ENCODE data around the gene AKNA. TPM values are rescaled to one million over a fixed set of nuclear protein-coding genes. Genes with fewer than 3 reads are reported as not detected.
A peak's percentile ranks its signal among the peaks of the same experiment; 100 is the strongest.

AKNA gene
- 3.9 and 5.8 TPM in 2 replicates for total RNA-seq (2022)
- Bru-seq, nascent RNA, result percentile 42 among the genes with signal in this experiment
- percentile 33 among the genes with signal in this experiment for BruChase-seq, experiment 1, labeled RNA remaining after a 6-hour chase
- percentile 34 among the genes with signal in this experiment for BruChase-seq, experiment 2, labeled RNA remaining after a 2-hour chase
- long read RNA-seq, result 0 reads

DNA sequence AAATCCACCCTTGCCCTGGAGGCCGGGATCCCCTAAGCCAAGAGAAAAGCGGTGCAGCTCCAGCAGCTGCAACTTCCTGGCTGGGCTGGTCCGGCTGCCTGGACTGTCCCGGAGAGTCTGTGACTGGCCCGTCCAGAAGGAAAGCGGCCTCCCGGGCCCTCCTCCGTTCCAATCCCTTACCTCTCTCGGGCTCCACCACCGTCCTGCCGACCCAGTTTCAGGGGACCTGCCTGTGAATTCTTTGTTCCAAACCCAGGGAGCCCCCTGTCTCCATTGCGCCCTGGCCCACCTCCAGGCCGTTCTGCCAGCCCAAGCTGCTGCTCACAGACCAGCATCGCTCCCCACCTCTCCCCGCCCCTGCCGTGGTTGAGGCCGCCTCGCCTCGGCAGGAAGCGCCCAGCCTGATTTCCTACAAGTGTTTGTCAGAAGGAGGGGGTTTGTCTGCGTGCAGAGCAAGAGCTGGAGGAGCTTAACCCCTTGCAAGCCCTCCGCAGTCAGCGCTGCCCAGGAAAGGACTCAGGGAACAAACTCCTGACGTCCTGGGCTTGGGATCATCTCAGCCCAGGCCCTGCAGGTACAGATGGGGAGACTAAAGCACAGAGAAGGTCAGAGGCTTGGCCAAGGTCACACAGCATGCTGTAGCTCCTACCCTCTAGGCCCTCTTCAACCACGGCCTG lies at the start of gene AKNA:
Gene AKNA, minus strand, starts transcription at position 303 of the 677 bp plus-strand sequence. CDS start 6,649 bp downstream, outside the sequence.
- BruUV-seq (replicated peaks), result no TSS peak
- TF ChIP-seq CTCF (IDR thresholded peaks at IDR 0.05; ENCODE audit: unreplicated experiment), result no peak
- no peak for DNase-seq
- no peaks in the 10 kb centered on the region for H3K36me3 Mint-ChIP-seq (ENCODE audit: insufficient read depth, unreplicated experiment)
- H3K27ac Mint-ChIP-seq (ENCODE audit: unreplicated experiment), result no peak within 1 kb of the TSS
- H3K9me3 Mint-ChIP-seq (ENCODE audit: low read depth, unreplicated experiment), result no peaks in the 10 kb centered on the region
- intact Hi-C loops (cut with micrococcal nuclease; ENCODE audit: unreplicated experiment), result no loop called here
- no peaks in the 10 kb centered on the region for H3K27me3 Mint-ChIP-seq (ENCODE audit: unreplicated experiment)
- H3K4me3 Mint-ChIP-seq (ENCODE audit: low read depth, unreplicated experiment), result no peak within 1 kb of the TSS
- peaks cover 4% of the 10 kb centered on the region for H3K4me1 Mint-ChIP-seq (ENCODE audit: low read depth, unreplicated experiment)
- CTCF ChIA-PET, result no interaction called here

DNA sequence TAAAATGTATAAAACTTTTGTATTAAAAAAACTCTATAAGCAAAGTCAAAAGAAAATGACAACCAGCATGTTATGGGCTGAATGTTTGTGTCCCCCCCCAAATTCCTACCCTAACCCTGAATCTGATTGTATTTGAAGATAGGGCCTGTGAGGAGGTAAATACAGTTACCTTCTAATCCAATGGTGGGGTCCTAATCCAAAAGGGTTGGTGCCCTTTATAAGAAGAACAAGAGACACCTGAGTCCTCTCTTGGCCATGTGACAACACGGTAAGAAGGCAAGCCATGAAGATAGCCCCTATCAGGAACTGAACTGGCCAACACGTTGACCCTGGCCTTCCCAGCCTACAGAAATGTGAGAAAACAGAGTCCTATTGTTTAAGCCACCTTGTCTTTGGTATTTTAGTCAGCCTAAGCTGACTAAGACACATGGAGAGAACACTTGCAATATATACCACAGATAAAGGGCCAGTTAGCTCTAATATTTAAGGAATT lies 49.7 kb upstream of the AKNA start:
- Mint-ChIP-seq H3K4me3 (ENCODE audit: low read depth, unreplicated experiment) (no peak overlapping the region), H3K27me3 (ENCODE audit: unreplicated experiment) (no peaks in the 10 kb centered on the region), H3K36me3 (ENCODE audit: insufficient read depth, unreplicated experiment) (no peaks in the 10 kb centered on the region), H3K4me1 (ENCODE audit: low read depth, unreplicated experiment) (no peaks in the 10 kb centered on the region), H3K9me3 (ENCODE audit: low read depth, unreplicated experiment) (no peaks in the 10 kb centered on the region), H3K27ac (ENCODE audit: unreplicated experiment) (no peak overlapping the region)
- intact Hi-C loops (cut with micrococcal nuclease; ENCODE audit: unreplicated experiment), result loop anchor here (5.0 to 10.0 kb wide), 2 partner anchors 47 to 70 kb away; partner anchors contain the start of gene WHRN
- TF ChIP-seq CTCF (IDR thresholded peaks at IDR 0.05; ENCODE audit: unreplicated experiment), result no peak
- CTCF ChIA-PET, result interaction anchor here (1.1 kb wide), 1 partner anchor 216 kb away, joined by 3 read pairs; no protein-coding TSS in a partner anchor
- no TSS peak for BruUV-seq (replicated peaks)
- DNase-seq, result no peak

GRCh38 chr9:114434878-114435311 lies 47.1 kb upstream of the AKNA start:
- CTCF ChIA-PET, result interaction anchor here (2.1 kb wide), 1 partner anchor 219 kb away, joined by 8 read pairs; no protein-coding TSS in a partner anchor
- H3K4me1 Mint-ChIP-seq (ENCODE audit: low read depth, unreplicated experiment), result no peaks in the 10 kb centered on the region
- H3K36me3 Mint-ChIP-seq (ENCODE audit: insufficient read depth, unreplicated experiment), result no peaks in the 10 kb centered on the region
- H3K4me3 Mint-ChIP-seq (ENCODE audit: low read depth, unreplicated experiment), result no peak overlapping the region
- no TSS peak for BruUV-seq (replicated peaks)
- H3K27me3 Mint-ChIP-seq (ENCODE audit: unreplicated experiment), result peaks cover 22% of the 10 kb centered on the region
- H3K27ac Mint-ChIP-seq (ENCODE audit: unreplicated experiment), result no peak overlapping the region
- no peaks in the 10 kb centered on the region for H3K9me3 Mint-ChIP-seq (ENCODE audit: low read depth, unreplicated experiment)
- peak; percentile 34 for DNase-seq
- TF ChIP-seq CTCF (IDR thresholded peaks at IDR 0.05; ENCODE audit: unreplicated experiment), result peak; percentile 33
- intact Hi-C loops (cut with micrococcal nuclease; ENCODE audit: unreplicated experiment), result loop anchor here (1.0 to 10.0 kb wide), 3 partner anchors 50 to 218 kb away; partner anchors contain the start of gene WHRN

DNA sequence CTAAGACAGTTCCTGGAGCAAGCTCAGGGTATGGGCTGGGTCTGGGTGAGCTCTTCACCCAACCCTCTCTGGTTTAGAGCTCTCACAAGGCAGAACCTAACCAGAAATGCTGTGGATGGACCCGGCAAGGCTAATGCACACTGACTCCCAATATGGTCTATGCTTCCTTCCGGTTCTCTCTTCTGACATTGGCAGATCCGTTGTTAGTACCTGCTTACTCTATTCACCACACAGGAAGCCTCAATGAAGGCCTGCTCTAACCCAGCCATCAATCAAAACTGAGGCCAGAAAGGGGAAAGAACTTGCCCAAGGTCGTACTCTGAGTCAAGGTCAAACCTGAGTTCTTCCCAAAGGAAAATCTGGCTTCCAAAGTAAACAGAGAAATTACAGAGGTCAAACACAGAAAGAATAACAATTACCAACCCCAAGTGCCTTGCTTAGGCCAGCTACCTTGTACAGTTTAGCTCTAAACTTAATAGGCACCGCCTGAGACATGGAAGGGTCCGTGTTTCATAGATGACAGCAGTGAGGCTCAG lies 46.0 kb upstream of the AKNA start:
- CTCF ChIA-PET, result interaction anchor here (1.5 to 2.1 kb wide), 2 partner anchors 220 kb away, joined by 6 to 8 read pairs; no protein-coding TSS in a partner anchor
- Mint-ChIP-seq H3K4me1 (ENCODE audit: low read depth, unreplicated experiment) (no peaks in the 10 kb centered on the region), H3K4me3 (ENCODE audit: low read depth, unreplicated experiment) (no peak overlapping the region), H3K9me3 (ENCODE audit: low read depth, unreplicated experiment) (no peaks in the 10 kb centered on the region), H3K27me3 (ENCODE audit: unreplicated experiment) (peaks cover 33% of the 10 kb centered on the region), H3K36me3 (ENCODE audit: insufficient read depth, unreplicated experiment) (no peaks in the 10 kb centered on the region), H3K27ac (ENCODE audit: unreplicated experiment) (no peak overlapping the region)
- no peak for DNase-seq
- no peak for TF ChIP-seq CTCF (IDR thresholded peaks at IDR 0.05; ENCODE audit: unreplicated experiment)
- BruUV-seq (replicated peaks), result no TSS peak
- intact Hi-C loops (cut with micrococcal nuclease; ENCODE audit: unreplicated experiment), result loop anchor here (10.0 kb wide), 1 partner anchor 51 kb away; no protein-coding TSS in a partner anchor

Data from Calu3 (cell line).